Thoracic aorta (tissue), 2 donors: Measurements from ENCODE around the gene ANKRD27. TPM values are rescaled to one million over a fixed set of nuclear protein-coding genes. Genes with fewer than 3 reads are reported as not detected.

Experiments
- ATAC-seq: fragments of 150-250 bp; one replicate; pipeline ENCODE4 v1.8.0; 2017; ENCODE audit warnings: low read depth; ENCODE audit not compliant: insufficient number of reproducible peaks, low FRiP score
- DNase-seq: peaks from one replicate; pipeline ENCODE4 v3.0.0-alpha.2; 2020; ENCODE audit warnings: low spot score
- H3K27ac ChIP-seq, 2 donors: fragments of 200-600 bp; sonication (generic); 1 replicate in 1 of 2; 2 replicates in 1 of 2; pipeline ENCODE4 v1.5.1; 2016; ENCODE audit warnings: mild to moderate bottlenecking in 2 of 2, moderate library complexity in 2 of 2
- H3K27me3 ChIP-seq: fragments of 200-600 bp; sonication (generic); replicated peaks from 2 replicates; pipeline ENCODE4 v1.6.0; 2016; ENCODE audit warnings: mild to moderate bottlenecking; ENCODE audit not compliant: insufficient read depth
- H3K36me3 ChIP-seq: fragments of 200-600 bp; sonication (generic); one replicate; pipeline ENCODE4 v1.5.1; 2016
- H3K4me1 ChIP-seq, 2 donors: fragments of 200-600 bp; sonication (generic); 1 replicate in 1 of 2; 2 replicates in 1 of 2; pipeline versions ENCODE4 v1.5.1 to v1.6.0; 2016; ENCODE audit warnings: low read depth in 2 of 2, mild to moderate bottlenecking in 1 of 2; ENCODE audit not compliant: control insufficient read depth in 1 of 2
- H3K4me3 ChIP-seq: fragments of 200-600 bp; sonication (generic); 2 replicates; pipeline ENCODE4 v1.5.1; 2016; ENCODE audit warnings: mild to moderate bottlenecking
- H3K9me3 ChIP-seq: fragments of 200-600 bp; sonication (generic); 2 replicates; pipeline ENCODE4 v1.5.1; 2016
- CTCF ChIP-seq: fragments of 200-600 bp; sonication (generic); IDR thresholded peaks from one replicate; pipeline ENCODE4 v1.5.1; 2019; ENCODE audit warnings: antibody characterized with exemption
- total RNA-seq, 2 donors: library from RNA; depleted of rRNA; stranded (reverse); fragments of >200 nt; gene quantifications; one replicate each; pipeline versions ENCODE4 v1.1.0 to v1.2.3, GENCODE V29; 2016

The ANKRD27 gene
- total RNA-seq, 2 donors from 2014 or later, result 26.8 to 33.8 TPM

- Histone ChIP-seq H3K27me3 (no peaks in the 10 kb centered on the region), H3K36me3 (no peaks in the 10 kb centered on the region), H3K27ac (no peak overlapping the region), H3K4me3 (no peak overlapping the region), H3K4me1 (no peaks in the 10 kb centered on the region), H3K9me3 (no peaks in the 10 kb centered on the region)
- DNase-seq (no peak), ATAC-seq (no peak)
- no peak for TF ChIP-seq CTCF
Measured at GRCh38 chr19:32567486-32567885, 107.5 kb downstream of the ANKRD27 start.

GRCh38 chr19:32566246-32566830, 108.6 kb downstream of the ANKRD27 start:
- H3K9me3 ChIP-seq, result no peaks in the 10 kb centered on the region
- no peaks in the 10 kb centered on the region for H3K27me3 ChIP-seq
- no peak overlapping the region for H3K27ac ChIP-seq
- H3K4me1 ChIP-seq, result no peaks in the 10 kb centered on the region
- no peak for TF ChIP-seq CTCF
- ATAC-seq (no peak), DNase-seq (no peak)
- no peaks in the 10 kb centered on the region for H3K36me3 ChIP-seq
- H3K4me3 ChIP-seq, result no peak overlapping the region

GRCh38 chr19:32563761-32564160, 111.2 kb downstream of the ANKRD27 start:
- ATAC-seq, result no peak
- no peaks in the 10 kb centered on the region for H3K36me3 ChIP-seq
- no peak overlapping the region for H3K4me3 ChIP-seq
- no peak overlapping the region for H3K27ac ChIP-seq
- H3K27me3 ChIP-seq, result no peaks in the 10 kb centered on the region
- no peak for TF ChIP-seq CTCF
- DNase-seq, result no peak
- no peaks in the 10 kb centered on the region for H3K9me3 ChIP-seq
- no peaks in the 10 kb centered on the region for H3K4me1 ChIP-seq

GRCh38 chr19:32558607-32559228, 116.3 kb downstream of the ANKRD27 start:
- no peak overlapping the region for H3K4me3 ChIP-seq
- no peaks in the 10 kb centered on the region for H3K4me1 ChIP-seq
- no peak for ATAC-seq
- no peaks in the 10 kb centered on the region for H3K36me3 ChIP-seq
- no peaks in the 10 kb centered on the region for H3K9me3 ChIP-seq
- no peak for TF ChIP-seq CTCF
- no peak overlapping the region for H3K27ac ChIP-seq
- no peaks in the 10 kb centered on the region for H3K27me3 ChIP-seq
- no peak for DNase-seq

- Histone ChIP-seq H3K27ac (no peak overlapping the region), H3K4me1 (no peaks in the 10 kb centered on the region), H3K9me3 (no peaks in the 10 kb centered on the region), H3K4me3 (no peak overlapping the region), H3K36me3 (no peaks in the 10 kb centered on the region), H3K27me3 (no peaks in the 10 kb centered on the region)
- DNase-seq (no peak), ATAC-seq (no peak)
- no peak for TF ChIP-seq CTCF
Measured at GRCh38 chr19:32555786-32556185, 119.2 kb downstream of the ANKRD27 start.
